Measurements from ENCODE around the gene SP7. TPM values are rescaled to one million over a fixed set of nuclear protein-coding genes. Genes with fewer than 3 reads are reported as not detected.
A peak's percentile ranks its signal among the peaks of the same experiment; 100 is the strongest.

SP7 gene
- total and polyA plus RNA-seq, 9 of the 15 experiments (the other 6 are each of a cell fraction or from before 2014, with no cell fraction given), result 0.04 TPM; not detected in 8

GRCh38 chr12:53324779-53325510 lies 11.2 kb downstream of the SP7 start:
- peaks cover 4% of the 10 kb centered on the region for H3K9me1 ChIP-seq (ENCODE audit: control insufficient read depth, insufficient read depth, low read length)
- peak; percentile 65 for FAIRE-seq
- H3K9ac ChIP-seq (ENCODE audit: insufficient read depth in 1 of 2, low read depth in 2 of 2, low read length in 2 of 2), result peak overlapping the region; percentile 79 to 95
- H2AFZ ChIP-seq (ENCODE audit: low read depth, low read length), result peak overlapping the region; percentile 98
- ChIA-PET POLR2A (interaction anchor here (0.6 to 3.1 kb wide), 9 partner anchors 9 to 177 kb away, joined by 3 to 15 read pairs (median 5); partner anchors contain the start of gene TARBP2), CTCF (ENCODE audit: low intra/inter-chr PET ratio) (interaction anchor here (0.6 to 2.6 kb wide), 9 partner anchors 17 to 298 kb away, joined by 3 to 20 read pairs (median 4); partner anchors contain the start of gene PCBP2)
- ATAC-seq, result peak; percentile 88
- H3K27ac ChIP-seq (ENCODE audit: extremely low read depth, low read depth, low read length), result peak overlapping the region; percentile 85
- BruUV-seq (replicated peaks), result TSS peak; percentile 73
- peaks cover 31 to 55% of the 10 kb centered on the region in 2 experiments for H3K4me1 ChIP-seq (replicated peaks in 1 of 2; ENCODE audit: control insufficient read depth in 2 of 2, insufficient read depth in 2 of 2, low read length in 2 of 2)
- intact Hi-C loops (cut with micrococcal nuclease), result loop anchor here (1.0 to 10.0 kb wide), 4 partner anchors 20 to 183 kb away; partner anchors contain the start of genes AMHR2 and TARBP2
- H3K36me3 ChIP-seq (ENCODE audit: control insufficient read depth, insufficient read depth, low read length), result peaks cover 6% of the 10 kb centered on the region; the same call in 2 of the 3 replicates
- peak; percentile 94 to 96 (median 95) for DNase-seq (ENCODE audit: extremely low read depth in 1 of 4, low spot score in 3 of 4)
- in situ Hi-C loops (cut with MboI), result loop anchor here (10.0 kb wide), 1 partner anchor 180 kb away; the partner anchor contains the start of genes NPFF and TARBP2
- H4K20me1 ChIP-seq (replicated peaks; ENCODE audit: control insufficient read depth, insufficient read depth, low read length), result no peaks in the 10 kb centered on the region
- peak overlapping the region; percentile 51 for H3K4me3 ChIP-seq
- peak overlapping the region; percentile 97 for H3K4me2 ChIP-seq (ENCODE audit: insufficient read depth, low read length)
- peaks cover 11% of the 10 kb centered on the region for H3K79me2 ChIP-seq (ENCODE audit: control insufficient read depth, insufficient read depth, low read length)
- under 1% methylated on average over 40 of the region's 69 CpGs for WGBS (ENCODE audit: insufficient coverage, low coverage, missing lambda C conversion rate)
- no peaks in the 10 kb centered on the region for H3K27me3 ChIP-seq (ENCODE audit: control insufficient read depth in 2 of 2, insufficient read depth in 2 of 2, low read length in 2 of 2)
- no peaks in the 10 kb centered on the region for H3K9me3 ChIP-seq (replicated peaks; ENCODE audit: control insufficient read depth, insufficient read depth, low read depth, low read length)
- TF ChIP-seq ELF4 (CRISPR knock-in tag; IDR thresholded peaks at IDR 0.05) (0 out of 2 replicates have a peak, but pooled peaks have one; percentile 25), NR1H2 (CRISPR knock-in tag; IDR thresholded peaks at IDR 0.05) (0 out of 2 replicates have a peak, but pooled peaks have one; percentile 59), ZFP30 (CRISPR knock-in tag; IDR thresholded peaks at IDR 0.05; ENCODE audit: borderline replicate concordance) (no peak), ATF6 (CRISPR knock-in tag; IDR thresholded peaks at IDR 0.05) (0 out of 2 replicates have a peak, but pooled peaks have one; percentile 79), CCNT2 (IDR thresholded peaks at IDR 0.05; ENCODE audit: borderline replicate concordance, extremely low read depth, insufficient read length, low read depth, low read length) (peak; percentile 62), L3MBTL2 (IDR thresholded peaks at IDR 0.05) (peak; percentile 94), ETV5 (CRISPR knock-in tag; IDR thresholded peaks at IDR 0.05; ENCODE audit: low read depth) (no peak), FOXA3 (CRISPR knock-in tag; conservative IDR thresholded peaks at IDR 0.05 in 1 of 2, IDR thresholded peaks at IDR 0.05 in 1 of 2) (0 out of 4 replicates have a peak, but pooled peaks of 1 of the 2 experiments have one; percentile 37), JUNB (CRISPR knock-in tag; conservative IDR thresholded peaks at IDR 0.05) (no peak), KDM4B (IDR thresholded peaks at IDR 0.05; ENCODE audit: borderline replicate concordance in 2 of 2, low read depth in 1 of 2) (0 out of 4 replicates have a peak, but pooled peaks of 1 of the 2 experiments have one; percentile 75), NONO (IDR thresholded peaks at IDR 0.05; ENCODE audit: low read depth in 2 of 2, low read length in 1 of 2) (peak; percentile 64 to 85; a peak in 3 of 4 replicates), MAFK (IDR thresholded peaks at IDR 0.05; ENCODE audit: low read length) (no peak), GTF2F1 (IDR thresholded peaks at IDR 0.05; ENCODE audit: low read depth, low read length) (0 out of 2 replicates have a peak, but pooled peaks have one; percentile 29), MYC (IDR thresholded peaks at IDR 0.05; ENCODE audit: low read depth, low read length) (peak; percentile 86), MYC (CRISPR knock-in tag; IDR thresholded peaks at IDR 0.05; ENCODE audit: borderline replicate concordance, low read depth) (peak; percentile 87; the same call in 1 of the 2 replicates)
- TF ChIP-seq, protein P1, sequence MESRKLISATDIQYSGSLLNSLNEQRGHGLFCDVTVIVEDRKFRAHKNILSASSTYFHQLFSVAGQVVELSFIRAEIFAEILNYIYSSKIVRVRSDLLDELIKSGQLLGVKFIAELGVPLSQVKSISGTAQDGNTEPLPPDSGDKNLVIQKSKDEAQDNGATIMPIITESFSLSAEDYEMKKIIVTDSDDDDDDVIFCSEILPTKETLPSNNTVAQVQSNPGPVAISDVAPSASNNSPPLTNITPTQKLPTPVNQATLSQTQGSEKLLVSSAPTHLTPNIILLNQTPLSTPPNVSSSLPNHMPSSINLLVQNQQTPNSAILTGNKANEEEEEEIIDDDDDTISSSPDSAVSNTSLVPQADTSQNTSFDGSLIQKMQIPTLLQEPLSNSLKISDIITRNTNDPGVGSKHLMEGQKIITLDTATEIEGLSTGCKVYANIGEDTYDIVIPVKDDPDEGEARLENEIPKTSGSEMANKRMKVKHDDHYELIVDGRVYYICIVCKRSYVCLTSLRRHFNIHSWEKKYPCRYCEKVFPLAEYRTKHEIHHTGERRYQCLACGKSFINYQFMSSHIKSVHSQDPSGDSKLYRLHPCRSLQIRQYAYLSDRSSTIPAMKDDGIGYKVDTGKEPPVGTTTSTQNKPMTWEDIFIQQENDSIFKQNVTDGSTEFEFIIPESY (CRISPR knock-in tag; IDR thresholded peaks at IDR 0.05), result peak; percentile 44; the same call in 1 of the 2 replicates

Data from K562 (cell line).